GM23338 (cell line): Measurements from ENCODE around the gene BMPER. TPM values are rescaled to one million over a fixed set of nuclear protein-coding genes. Genes with fewer than 3 reads are reported as not detected.

Source experiments
- ATAC-seq: fragments of 200-7000 bp; cut with Tn5 transposase; 3 replicates; pipeline ENCODE4 v1.9.1; 2020
- DNase-seq: peaks from one replicate; pipeline ENCODE4 v3.0.0-alpha.2; 2015; ENCODE audit warnings: low spot score
- H2AFZ ChIP-seq: fragments of 200-600 bp; sonication (generic); 2 replicates; pipeline ENCODE4 v1.8.0; 2016; ENCODE audit warnings: antibody characterized with exemption, mild to moderate bottlenecking, moderate library complexity
- H3F3A ChIP-seq: fragments of 200-600 bp; sonication (generic); replicated peaks from 2 replicates; pipeline ENCODE4 v1.8.0; 2017; ENCODE audit warnings: antibody characterized with exemption, mixed run types, low read depth
- H3K27ac ChIP-seq: fragments of 200-600 bp; sonication (generic); 2 replicates; pipeline ENCODE4 v1.6.1; 2016; ENCODE audit warnings: low read depth
- H3K27me3 ChIP-seq: fragments of 200-600 bp; sonication (generic); 2 replicates; pipeline ENCODE4 v1.8.0; 2016; ENCODE audit warnings: mild to moderate bottlenecking, mixed run types, moderate library complexity; ENCODE audit not compliant: insufficient read depth
- H3K36me3 ChIP-seq: fragments of 200-600 bp; sonication (generic); 2 replicates; pipeline ENCODE4 v1.8.0; 2016; ENCODE audit warnings: mild to moderate bottlenecking; ENCODE audit not compliant: insufficient read depth
- H3K4me1 ChIP-seq: fragments of 200-600 bp; sonication (generic); 2 replicates; pipeline ENCODE4 v1.8.0; 2016; ENCODE audit warnings: mild to moderate bottlenecking, moderate library complexity; ENCODE audit not compliant: insufficient read depth
- H3K4me2 ChIP-seq: fragments of 200-600 bp; sonication (generic); 2 replicates; pipeline ENCODE4 v1.7.1; 2017; ENCODE audit warnings: mixed run types
- H3K4me3 ChIP-seq: fragments of 200-600 bp; sonication (generic); 2 replicates; pipeline ENCODE4 v1.6.1; 2016; ENCODE audit warnings: mixed run types
- H3K79me2 ChIP-seq: fragments of 200-600 bp; sonication (generic); replicated peaks from 2 replicates; pipeline ENCODE4 v1.8.0; 2017; ENCODE audit warnings: mild to moderate bottlenecking; ENCODE audit not compliant: insufficient read depth
- H3K9me2 ChIP-seq: fragments of 200-600 bp; sonication (generic); 2 replicates; pipeline ENCODE4 v1.8.0; 2017; ENCODE audit not compliant: insufficient read depth
- H4K20me1 ChIP-seq: fragments of 200-600 bp; sonication (generic); replicated peaks from 2 replicates; pipeline ENCODE4 v1.8.0; 2017; ENCODE audit warnings: mild to moderate bottlenecking; ENCODE audit not compliant: insufficient read depth
- H3K27ac Mint-ChIP-seq: 2 replicates; pipeline ENCODE4 v1.8.0; 2020; ENCODE audit warnings: inconsistent platforms, mild to moderate bottlenecking, moderate library complexity, mixed read lengths
- H3K27me3 Mint-ChIP-seq: 3 replicates; pipeline ENCODE4 v1.8.0; 2022; ENCODE audit warnings: low read depth, mild to moderate bottlenecking, moderate library complexity, mixed read lengths, inconsistent platforms; ENCODE audit not compliant: insufficient read depth, poor library complexity
- H3K36me3 Mint-ChIP-seq: 3 replicates; pipeline ENCODE4 v1.8.0; 2021; ENCODE audit warnings: low read depth, mild to moderate bottlenecking, inconsistent platforms, moderate library complexity, mixed read lengths
- H3K4me1 Mint-ChIP-seq: 3 replicates; pipeline ENCODE4 v1.8.0; 2020; ENCODE audit warnings: mild to moderate bottlenecking, inconsistent platforms, mixed read lengths
- H3K4me3 Mint-ChIP-seq: 3 replicates; pipeline ENCODE4 v1.8.0; 2021; ENCODE audit warnings: moderate library complexity, mild to moderate bottlenecking, inconsistent platforms, mixed read lengths
- H3K9me3 Mint-ChIP-seq: 3 replicates; pipeline ENCODE4 v1.8.0; 2020; ENCODE audit warnings: moderate library complexity, mild to moderate bottlenecking, inconsistent platforms, mixed read lengths
- CREB1 ChIP-seq: fragments of 250-450 bp; sonication (Bioruptor Pico); IDR thresholded peaks from 2 replicates; pipeline ENCODE4 v1.5.0; 2020; ENCODE audit warnings: low read depth, mild to moderate bottlenecking, moderate library complexity
- EZH2 ChIP-seq: fragments of 200-600 bp; sonication (generic); IDR thresholded peaks from one replicate; pipeline ENCODE4 v1.8.0; 2017; ENCODE audit warnings: antibody characterized with exemption, mild to moderate bottlenecking, low read depth; ENCODE audit not compliant: unreplicated experiment
- NANOG ChIP-seq: IDR thresholded peaks from 2 replicates; pipeline ENCODE4 v1.6.1; 2016; ENCODE audit warnings: antibody characterized with exemption, borderline replicate concordance
- POLR2AphosphoS5 ChIP-seq: IDR thresholded peaks from 2 replicates; pipeline ENCODE4 v1.6.1; 2016; ENCODE audit warnings: antibody characterized with exemption, low read depth
- STAT1 ChIP-seq: IDR thresholded peaks from one replicate; pipeline ENCODE4 v1.6.1; 2016; ENCODE audit warnings: antibody characterized with exemption; ENCODE audit not compliant: unreplicated experiment
- ZNF114 ChIP-seq: fragments of 250-450 bp; sonication (Bioruptor Pico); IDR thresholded peaks from 2 replicates; pipeline ENCODE4 v1.5.0; 2020; ENCODE audit warnings: mild to moderate bottlenecking, moderate library complexity
- polyA plus RNA-seq: library from polyadenylated mRNA; unstranded; fragments of >200 nt; fragmentation: Nextera tagmentation; extraction: Ambion mirVana; gene quantifications from 2 replicates; pipeline ENCODE4 v1.2.1, GENCODE V29; 2016
- total RNA-seq: library from RNA; depleted of rRNA; stranded (reverse); fragments of >200 nt; shearing (Covaris generic); gene quantifications from 2 replicates; pipeline ENCODE4 v1.2.3, GENCODE V29; 2014
- TF ChIP-seq, protein P1 (sequence below): IDR thresholded peaks from 2 replicates; pipeline ENCODE4 v1.6.1; 2016; ENCODE audit warnings: antibody characterized with exemption
- TF ChIP-seq, protein P2 (sequence below): fragments of 250-450 bp; sonication (Bioruptor Pico); IDR thresholded peaks from 2 replicates; pipeline ENCODE4 v1.5.0; 2020; ENCODE audit warnings: mild to moderate bottlenecking, moderate library complexity
- TF ChIP-seq, protein P3 (sequence below), 2 experiments: fragments of 200-600 bp in 1 of 2; sonication (generic) in 1 of 2; conservative IDR thresholded peaks; 2 replicates each; pipeline versions ENCODE4 v1.5.1 to v1.6.1; 2016 to 2017; ENCODE audit warnings: antibody characterized with exemption in 2 of 2, low read depth in 2 of 2, mild to moderate bottlenecking in 2 of 2, moderate library complexity in 1 of 2
- TF ChIP-seq, protein P4 (sequence below): IDR thresholded peaks from one replicate; pipeline ENCODE4 v1.6.1; 2018; ENCODE audit warnings: antibody characterized with exemption; ENCODE audit not compliant: unreplicated experiment

Gene BMPER
- total and polyA plus RNA-seq, 2 experiments from 2014 or later, result 0.53 to 1.4 TPM

DNA sequence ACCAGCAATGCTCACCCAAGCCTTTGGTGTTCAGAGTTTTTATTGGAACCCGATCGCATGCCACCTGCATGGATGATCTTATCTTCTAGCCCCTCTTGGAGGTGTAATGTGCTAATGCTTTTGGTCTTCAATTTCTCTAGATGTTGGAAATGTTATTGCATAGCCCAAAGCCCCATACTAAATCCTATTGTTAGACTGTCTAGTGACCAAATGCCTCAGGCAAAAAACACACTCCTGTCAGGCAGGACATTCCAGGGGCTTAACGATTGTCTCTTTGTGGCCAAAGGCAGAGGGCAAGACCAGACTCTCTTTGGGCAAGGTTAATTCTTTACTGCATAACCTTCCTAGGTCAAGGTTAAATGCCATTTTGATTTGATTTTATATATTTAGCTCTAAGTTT is 187.9 kb downstream of the BMPER start:
- Mint-ChIP-seq H3K36me3 (no peaks in the 10 kb centered on the region), H3K4me1 (peaks cover 6% of the 10 kb centered on the region; the same call in 2 of the 3 replicates), H3K27ac (no peak overlapping the region), H3K9me3 (peaks cover 16% of the 10 kb centered on the region), H3K27me3 (peaks cover 2% of the 10 kb centered on the region), H3K4me3 (no peak overlapping the region)
- H3K4me1 ChIP-seq, result no peaks in the 10 kb centered on the region
- no peak overlapping the region for H2AFZ ChIP-seq
- H3F3A ChIP-seq, result no peaks in the 10 kb centered on the region
- no peaks in the 10 kb centered on the region for H3K36me3 ChIP-seq
- ATAC-seq (no peak), DNase-seq (no peak)
- no peak overlapping the region for H3K27ac ChIP-seq
- TF ChIP-seq CREB1, result no peak
- TF ChIP-seq POLR2AphosphoS5, result no peak
- TF ChIP-seq NANOG, result no peak
- no peak for TF ChIP-seq STAT1
- TF ChIP-seq, protein P1, sequence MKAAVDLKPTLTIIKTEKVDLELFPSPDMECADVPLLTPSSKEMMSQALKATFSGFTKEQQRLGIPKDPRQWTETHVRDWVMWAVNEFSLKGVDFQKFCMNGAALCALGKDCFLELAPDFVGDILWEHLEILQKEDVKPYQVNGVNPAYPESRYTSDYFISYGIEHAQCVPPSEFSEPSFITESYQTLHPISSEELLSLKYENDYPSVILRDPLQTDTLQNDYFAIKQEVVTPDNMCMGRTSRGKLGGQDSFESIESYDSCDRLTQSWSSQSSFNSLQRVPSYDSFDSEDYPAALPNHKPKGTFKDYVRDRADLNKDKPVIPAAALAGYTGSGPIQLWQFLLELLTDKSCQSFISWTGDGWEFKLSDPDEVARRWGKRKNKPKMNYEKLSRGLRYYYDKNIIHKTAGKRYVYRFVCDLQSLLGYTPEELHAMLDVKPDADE, result no peak
- TF ChIP-seq ZNF114 (CRISPR knock-in tag), result no peak
- TF ChIP-seq EZH2, result no peak
- TF ChIP-seq, protein P2, sequence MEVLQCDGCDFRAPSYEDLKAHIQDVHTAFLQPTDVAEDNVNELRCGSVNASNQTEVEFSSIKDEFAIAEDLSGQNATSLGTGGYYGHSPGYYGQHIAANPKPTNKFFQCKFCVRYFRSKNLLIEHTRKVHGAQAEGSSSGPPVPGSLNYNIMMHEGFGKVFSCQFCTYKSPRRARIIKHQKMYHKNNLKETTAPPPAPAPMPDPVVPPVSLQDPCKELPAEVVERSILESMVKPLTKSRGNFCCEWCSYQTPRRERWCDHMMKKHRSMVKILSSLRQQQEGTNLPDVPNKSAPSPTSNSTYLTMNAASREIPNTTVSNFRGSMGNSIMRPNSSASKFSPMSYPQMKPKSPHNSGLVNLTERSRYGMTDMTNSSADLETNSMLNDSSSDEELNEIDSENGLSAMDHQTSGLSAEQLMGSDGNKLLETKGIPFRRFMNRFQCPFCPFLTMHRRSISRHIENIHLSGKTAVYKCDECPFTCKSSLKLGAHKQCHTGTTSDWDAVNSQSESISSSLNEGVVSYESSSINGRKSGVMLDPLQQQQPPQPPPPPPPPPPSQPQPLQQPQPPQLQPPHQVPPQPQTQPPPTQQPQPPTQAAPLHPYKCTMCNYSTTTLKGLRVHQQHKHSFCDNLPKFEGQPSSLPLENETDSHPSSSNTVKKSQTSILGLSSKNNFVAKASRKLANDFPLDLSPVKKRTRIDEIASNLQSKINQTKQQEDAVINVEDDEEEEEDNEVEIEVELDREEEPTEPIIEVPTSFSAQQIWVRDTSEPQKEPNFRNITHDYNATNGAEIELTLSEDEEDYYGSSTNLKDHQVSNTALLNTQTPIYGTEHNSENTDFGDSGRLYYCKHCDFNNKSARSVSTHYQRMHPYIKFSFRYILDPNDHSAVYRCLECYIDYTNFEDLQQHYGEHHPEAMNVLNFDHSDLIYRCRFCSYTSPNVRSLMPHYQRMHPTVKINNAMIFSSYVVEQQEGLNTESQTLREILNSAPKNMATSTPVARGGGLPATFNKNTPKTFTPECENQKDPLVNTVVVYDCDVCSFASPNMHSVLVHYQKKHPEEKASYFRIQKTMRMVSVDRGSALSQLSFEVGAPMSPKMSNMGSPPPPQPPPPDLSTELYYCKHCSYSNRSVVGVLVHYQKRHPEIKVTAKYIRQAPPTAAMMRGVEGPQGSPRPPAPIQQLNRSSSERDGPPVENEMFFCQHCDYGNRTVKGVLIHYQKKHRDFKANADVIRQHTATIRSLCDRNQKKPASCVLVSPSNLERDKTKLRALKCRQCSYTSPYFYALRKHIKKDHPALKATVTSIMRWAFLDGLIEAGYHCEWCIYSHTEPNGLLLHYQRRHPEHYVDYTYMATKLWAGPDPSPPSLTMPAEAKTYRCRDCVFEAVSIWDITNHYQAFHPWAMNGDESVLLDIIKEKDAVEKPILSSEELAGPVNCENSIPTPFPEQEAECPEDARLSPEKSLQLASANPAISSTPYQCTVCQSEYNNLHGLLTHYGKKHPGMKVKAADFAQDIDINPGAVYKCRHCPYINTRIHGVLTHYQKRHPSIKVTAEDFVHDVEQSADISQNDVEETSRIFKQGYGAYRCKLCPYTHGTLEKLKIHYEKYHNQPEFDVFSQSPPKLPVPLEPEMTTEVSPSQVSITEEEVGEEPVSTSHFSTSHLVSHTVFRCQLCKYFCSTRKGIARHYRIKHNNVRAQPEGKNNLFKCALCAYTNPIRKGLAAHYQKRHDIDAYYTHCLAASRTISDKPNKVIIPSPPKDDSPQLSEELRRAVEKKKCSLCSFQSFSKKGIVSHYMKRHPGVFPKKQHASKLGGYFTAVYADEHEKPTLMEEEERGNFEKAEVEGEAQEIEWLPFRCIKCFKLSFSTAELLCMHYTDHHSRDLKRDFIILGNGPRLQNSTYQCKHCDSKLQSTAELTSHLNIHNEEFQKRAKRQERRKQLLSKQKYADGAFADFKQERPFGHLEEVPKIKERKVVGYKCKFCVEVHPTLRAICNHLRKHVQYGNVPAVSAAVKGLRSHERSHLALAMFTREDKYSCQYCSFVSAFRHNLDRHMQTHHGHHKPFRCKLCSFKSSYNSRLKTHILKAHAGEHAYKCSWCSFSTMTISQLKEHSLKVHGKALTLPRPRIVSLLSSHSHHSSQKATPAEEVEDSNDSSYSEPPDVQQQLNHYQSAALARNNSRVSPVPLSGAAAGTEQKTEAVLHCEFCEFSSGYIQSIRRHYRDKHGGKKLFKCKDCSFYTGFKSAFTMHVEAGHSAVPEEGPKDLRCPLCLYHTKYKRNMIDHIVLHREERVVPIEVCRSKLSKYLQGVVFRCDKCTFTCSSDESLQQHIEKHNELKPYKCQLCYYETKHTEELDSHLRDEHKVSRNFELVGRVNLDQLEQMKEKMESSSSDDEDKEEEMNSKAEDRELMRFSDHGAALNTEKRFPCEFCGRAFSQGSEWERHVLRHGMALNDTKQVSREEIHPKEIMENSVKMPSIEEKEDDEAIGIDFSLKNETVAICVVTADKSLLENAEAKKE (CRISPR knock-in tag), result no peak
- TF ChIP-seq, protein P3, sequence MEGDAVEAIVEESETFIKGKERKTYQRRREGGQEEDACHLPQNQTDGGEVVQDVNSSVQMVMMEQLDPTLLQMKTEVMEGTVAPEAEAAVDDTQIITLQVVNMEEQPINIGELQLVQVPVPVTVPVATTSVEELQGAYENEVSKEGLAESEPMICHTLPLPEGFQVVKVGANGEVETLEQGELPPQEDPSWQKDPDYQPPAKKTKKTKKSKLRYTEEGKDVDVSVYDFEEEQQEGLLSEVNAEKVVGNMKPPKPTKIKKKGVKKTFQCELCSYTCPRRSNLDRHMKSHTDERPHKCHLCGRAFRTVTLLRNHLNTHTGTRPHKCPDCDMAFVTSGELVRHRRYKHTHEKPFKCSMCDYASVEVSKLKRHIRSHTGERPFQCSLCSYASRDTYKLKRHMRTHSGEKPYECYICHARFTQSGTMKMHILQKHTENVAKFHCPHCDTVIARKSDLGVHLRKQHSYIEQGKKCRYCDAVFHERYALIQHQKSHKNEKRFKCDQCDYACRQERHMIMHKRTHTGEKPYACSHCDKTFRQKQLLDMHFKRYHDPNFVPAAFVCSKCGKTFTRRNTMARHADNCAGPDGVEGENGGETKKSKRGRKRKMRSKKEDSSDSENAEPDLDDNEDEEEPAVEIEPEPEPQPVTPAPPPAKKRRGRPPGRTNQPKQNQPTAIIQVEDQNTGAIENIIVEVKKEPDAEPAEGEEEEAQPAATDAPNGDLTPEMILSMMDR (conservative IDR thresholded peaks at IDR 0.05; ENCODE audit: low read depth in 2 of 2), result no peak
- TF ChIP-seq, protein P4, sequence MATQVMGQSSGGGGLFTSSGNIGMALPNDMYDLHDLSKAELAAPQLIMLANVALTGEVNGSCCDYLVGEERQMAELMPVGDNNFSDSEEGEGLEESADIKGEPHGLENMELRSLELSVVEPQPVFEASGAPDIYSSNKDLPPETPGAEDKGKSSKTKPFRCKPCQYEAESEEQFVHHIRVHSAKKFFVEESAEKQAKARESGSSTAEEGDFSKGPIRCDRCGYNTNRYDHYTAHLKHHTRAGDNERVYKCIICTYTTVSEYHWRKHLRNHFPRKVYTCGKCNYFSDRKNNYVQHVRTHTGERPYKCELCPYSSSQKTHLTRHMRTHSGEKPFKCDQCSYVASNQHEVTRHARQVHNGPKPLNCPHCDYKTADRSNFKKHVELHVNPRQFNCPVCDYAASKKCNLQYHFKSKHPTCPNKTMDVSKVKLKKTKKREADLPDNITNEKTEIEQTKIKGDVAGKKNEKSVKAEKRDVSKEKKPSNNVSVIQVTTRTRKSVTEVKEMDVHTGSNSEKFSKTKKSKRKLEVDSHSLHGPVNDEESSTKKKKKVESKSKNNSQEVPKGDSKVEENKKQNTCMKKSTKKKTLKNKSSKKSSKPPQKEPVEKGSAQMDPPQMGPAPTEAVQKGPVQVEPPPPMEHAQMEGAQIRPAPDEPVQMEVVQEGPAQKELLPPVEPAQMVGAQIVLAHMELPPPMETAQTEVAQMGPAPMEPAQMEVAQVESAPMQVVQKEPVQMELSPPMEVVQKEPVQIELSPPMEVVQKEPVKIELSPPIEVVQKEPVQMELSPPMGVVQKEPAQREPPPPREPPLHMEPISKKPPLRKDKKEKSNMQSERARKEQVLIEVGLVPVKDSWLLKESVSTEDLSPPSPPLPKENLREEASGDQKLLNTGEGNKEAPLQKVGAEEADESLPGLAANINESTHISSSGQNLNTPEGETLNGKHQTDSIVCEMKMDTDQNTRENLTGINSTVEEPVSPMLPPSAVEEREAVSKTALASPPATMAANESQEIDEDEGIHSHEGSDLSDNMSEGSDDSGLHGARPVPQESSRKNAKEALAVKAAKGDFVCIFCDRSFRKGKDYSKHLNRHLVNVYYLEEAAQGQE, result no peak
- H4K20me1 ChIP-seq, result no peaks in the 10 kb centered on the region
- H3K4me3 ChIP-seq, result no peak overlapping the region
- H3K79me2 ChIP-seq, result no peaks in the 10 kb centered on the region
- H3K4me2 ChIP-seq, result no peak overlapping the region
- no peaks in the 10 kb centered on the region for H3K9me2 ChIP-seq
- H3K27me3 ChIP-seq, result no peaks in the 10 kb centered on the region
